Naive thymus-derived CD4-positive, alpha-beta T cell (primary cell): Measurements from ENCODE around the gene SAT1. TPM values are rescaled to one million over a fixed set of nuclear protein-coding genes. Genes with fewer than 3 reads are reported as not detected.

Experiments
- ATAC-seq: fragments of 150-1000 bp; cut with Tn5 transposase; 2 replicates; pipeline ENCODE4 v1.10.0; 2021; ENCODE audit warnings: mild to moderate bottlenecking, moderate library complexity
- CTCF ChIA-PET: fragments of 350-600 bp; sonication (Branson Sonifier 250); formaldehyde crosslinking; loops from one replicate; lab custom pipeline; 2021; ENCODE audit warnings: antibody characterized with exemption; lab: Charles Lee
- POLR2A ChIA-PET: fragments of 350-600 bp; sonication (Branson Sonifier 250); formaldehyde crosslinking; loops from one replicate; lab custom pipeline; 2021; ENCODE audit warnings: antibody characterized with exemption, inconsistent platforms; lab: Charles Lee
- DNase-seq, 9 donors: peaks; one replicate each; pipeline versions ENCODE4 v3.0.0 to v3.0.0-alpha.2; 2020 to 2022; ENCODE audit warnings: mixed read lengths in 1 of 9
- H3K27ac ChIP-seq: one replicate; pipeline ENCODE4 v1.7.0; 2013; ENCODE audit warnings: mild to moderate bottlenecking, low read depth, low read length, moderate library complexity
- H3K27me3 ChIP-seq, 2 donors: one replicate each; pipeline ENCODE4 v1.7.0; 2013; ENCODE audit warnings: low read length in 2 of 2, mild to moderate bottlenecking in 2 of 2, moderate library complexity in 2 of 2; ENCODE audit not compliant: control insufficient read depth in 2 of 2, insufficient read depth in 2 of 2
- H3K36me3 ChIP-seq, 3 experiments: 1 replicate in 2 of 3; 2 replicates in 1 of 3; pipeline ENCODE4 v1.7.0; 2013; ENCODE audit warnings: low read length in 3 of 3, mild to moderate bottlenecking in 3 of 3, moderate library complexity in 1 of 3; ENCODE audit not compliant: insufficient read depth in 3 of 3, control insufficient read depth in 2 of 3
- H3K4me1 ChIP-seq, 2 donors: one replicate each; pipeline ENCODE4 v1.7.0; 2013; ENCODE audit warnings: low read length in 2 of 2, mild to moderate bottlenecking in 2 of 2, moderate library complexity in 1 of 2; ENCODE audit not compliant: control insufficient read depth in 2 of 2, insufficient read depth in 2 of 2
- H3K4me3 ChIP-seq: 2 replicates; pipeline ENCODE4 v1.7.0; 2013; ENCODE audit warnings: mild to moderate bottlenecking, low read length
- H3K9me3 ChIP-seq, 3 experiments: 1 replicate in 2 of 3; 2 replicates in 1 of 3; pipeline ENCODE4 v1.7.0; 2013; ENCODE audit warnings: low read length in 3 of 3; ENCODE audit not compliant: control insufficient read depth in 2 of 3
- H3K27ac Mint-ChIP-seq, 9 donors: one replicate each; pipeline ENCODE4 v1.8.0; 2020 to 2022; ENCODE audit warnings: mixed read lengths in 9 of 9, mild to moderate bottlenecking in 8 of 9, moderate library complexity in 5 of 9, inconsistent platforms in 2 of 9
- H3K27me3 Mint-ChIP-seq, 5 donors: one replicate each; pipeline ENCODE4 v1.8.0; 2021 to 2022; ENCODE audit warnings: mixed read lengths in 5 of 5, mild to moderate bottlenecking in 1 of 5
- H3K36me3 Mint-ChIP-seq, 5 donors: one replicate each; pipeline ENCODE4 v1.8.0; 2020 to 2022; ENCODE audit warnings: mixed read lengths in 5 of 5, mild to moderate bottlenecking in 3 of 5, inconsistent platforms in 1 of 5
- H3K4me1 Mint-ChIP-seq, 7 donors: one replicate each; pipeline ENCODE4 v1.8.0; 2020 to 2022; ENCODE audit warnings: mixed read lengths in 7 of 7, mild to moderate bottlenecking in 3 of 7, inconsistent platforms in 1 of 7
- H3K4me3 Mint-ChIP-seq, 10 donors: one replicate each; pipeline ENCODE4 v1.8.0; 2020 to 2022; ENCODE audit warnings: mild to moderate bottlenecking in 10 of 10, mixed read lengths in 10 of 10, moderate library complexity in 6 of 10, inconsistent platforms in 2 of 10
- H3K9me3 Mint-ChIP-seq, 11 donors: one replicate each; pipeline ENCODE4 v1.8.0; 2020 to 2022; ENCODE audit warnings: mixed read lengths in 11 of 11, mild to moderate bottlenecking in 4 of 11, inconsistent platforms in 1 of 11, moderate library complexity in 1 of 11
- intact Hi-C, 2 donors: fragments of 100-400 bp; cut with micrococcal nuclease; formaldehyde crosslinking; loops; one replicate each; pipeline ENCODE4 v1.15.1; 2023
- polyA plus RNA-seq, 2 donors: library from polyadenylated mRNA; unstranded; fragments of 300-500 nt; fragmentation: Illumina TruSeq; gene quantifications; one replicate each; pipeline ENCODE4 v1.2.3, GENCODE V29; 2021
- total RNA-seq, 6 experiments: library from RNA in 5 of 6; stranded (reverse) in 5 of 6; gene quantifications; 1 replicate in 5 of 6; 2 replicates in 1 of 6; pipeline ENCODE4 v1.2.3 and lab custom pipeline; 2021 to 2026

Gene SAT1
- total and polyA plus RNA-seq, 7 experiments from 2014 or later: 67.9 to 1,059 (median 124) TPM

- Mint-ChIP-seq H3K27ac (peak overlapping the region; percentile 96 to 99 (median 97)), H3K4me1 (peaks cover 14 to 45% (median 35%) of the 10 kb centered on the region in 7 donors), H3K27me3 (no peaks in the 10 kb centered on the region), H3K36me3 (peaks cover 6 to 24% (median 19%) of the 10 kb centered on the region in 5 donors), H3K9me3 (peaks cover 0 to 3% (median 0%) of the 10 kb centered on the region in 11 donors), H3K4me3 (peak overlapping the region; percentile 84 to 98 (median 95))
- H3K27ac ChIP-seq: peak overlapping the region; percentile 88
- ChIA-PET POLR2A (interaction anchor here (0.6 to 3.2 kb wide), 17 partner anchors 10 to 366 kb away, joined by 3 to 24 read pairs (median 5); partner anchors contain the start of genes APOO, CXorf58, EIF2S3 and KLHL15), CTCF (interaction anchor here (0.6 to 3.0 kb wide), 7 partner anchors 9 to 270 kb away, joined by 3 to 15 read pairs (median 5); no protein-coding TSS in a partner anchor)
- peak overlapping the region; percentile 91 for H3K4me3 ChIP-seq
- H3K4me1 ChIP-seq: peaks cover 13 to 17% of the 10 kb centered on the region in 2 donors
- intact Hi-C loops: loop anchor here (1.0 to 10.0 kb wide), 14 partner anchors 28 to 1949 kb away; partner anchors contain the start of genes APOO (in 2 of the 2), EIF2S3 (in 2 of the 2), ACOT9 (in 1 of the 2) and MBTPS2 (in 1 of the 2)
- no peaks in the 10 kb centered on the region for H3K9me3 ChIP-seq
- H3K27me3 ChIP-seq: no peaks in the 10 kb centered on the region
- DNase-seq (peak in 5 of 9 donors; percentile 14 to 25 (median 20)), ATAC-seq (no peak)
- H3K36me3 ChIP-seq: peaks cover 5 to 15% (median 5%) of the 10 kb centered on the region in 3 experiments
Observed at GRCh38 chrX:23783589-23784469, 856 bp downstream of the SAT1 start.

DNA sequence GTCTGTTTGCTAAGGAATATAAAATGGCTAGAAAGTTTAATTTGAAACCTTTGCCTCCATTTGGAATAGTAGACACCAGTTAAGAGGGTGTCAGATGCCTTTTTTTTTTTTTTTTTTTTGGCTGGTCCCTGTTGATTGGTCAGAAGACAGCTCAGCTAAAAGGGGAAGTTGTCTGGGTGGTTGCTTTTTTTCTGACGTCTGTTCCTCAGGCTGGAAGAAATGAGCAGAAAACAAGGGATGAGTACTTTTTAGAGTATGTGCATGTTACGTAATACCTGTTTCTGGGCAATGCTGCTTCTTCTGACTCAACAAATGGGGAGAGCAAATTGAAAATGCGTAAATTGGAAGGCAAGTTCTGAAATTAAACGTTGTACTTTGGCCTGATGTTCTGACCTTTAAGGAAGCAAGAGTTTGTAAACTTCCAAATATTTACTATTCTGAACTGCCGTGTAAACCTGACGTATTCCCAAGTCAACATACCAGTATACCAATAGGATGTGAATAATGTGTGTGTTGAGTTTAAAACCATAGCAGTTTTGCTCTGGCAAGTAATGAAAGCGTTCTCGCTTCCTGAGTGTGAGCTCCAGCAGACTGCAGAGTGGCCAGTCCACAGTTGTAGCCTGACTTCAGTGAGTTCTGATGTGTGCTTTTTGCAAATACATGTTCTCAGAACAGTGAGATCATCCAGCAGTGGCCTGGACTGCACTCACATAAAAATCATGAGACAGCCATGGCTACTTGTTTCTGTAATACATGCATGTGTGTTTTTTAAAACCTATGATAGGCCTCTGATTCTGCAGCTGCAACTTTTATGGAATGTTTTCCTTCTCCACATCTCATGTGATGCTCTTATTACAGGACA is 1.7 kb downstream of the SAT1 start:
- no peaks in the 10 kb centered on the region for H3K27me3 ChIP-seq
- intact Hi-C loops: loop anchor here (5.0 to 10.0 kb wide), 6 partner anchors 363 to 1950 kb away; partner anchors contain the start of genes MBTPS2 (in 1 of the 2), PDK3 (in 1 of the 2), POLA1 (in 1 of the 2) and SMS (in 1 of the 2)
- DNase-seq: peak in 1 of 9 donors; percentile 2
- peak overlapping the region; percentile 91 for H3K4me3 ChIP-seq
- ATAC-seq: no peak
- peaks cover 5 to 15% (median 5%) of the 10 kb centered on the region in 3 experiments for H3K36me3 ChIP-seq
- peaks cover 6 to 24% (median 19%) of the 10 kb centered on the region in 5 donors for H3K36me3 Mint-ChIP-seq
- H3K4me1 ChIP-seq: peaks cover 13 to 17% of the 10 kb centered on the region in 2 donors
- peaks cover 14 to 40% (median 35%) of the 10 kb centered on the region in 7 donors for H3K4me1 Mint-ChIP-seq
- POLR2A ChIA-PET: interaction anchor here (0.6 to 2.7 kb wide), 5 partner anchors 11 to 365 kb away, joined by 5 to 24 read pairs (median 16); partner anchors contain the start of genes EIF2S3 and ZFX
- CTCF ChIA-PET: interaction anchor here (0.6 to 3.0 kb wide), 4 partner anchors 46 to 269 kb away, joined by 5 to 15 read pairs (median 5); no protein-coding TSS in a partner anchor
- H3K9me3 Mint-ChIP-seq: peaks cover 0 to 3% (median 0%) of the 10 kb centered on the region in 11 donors
- H3K9me3 ChIP-seq: no peaks in the 10 kb centered on the region
- H3K27ac ChIP-seq: peak overlapping the region; percentile 88
- H3K4me3 Mint-ChIP-seq: peak overlapping the region; percentile 84 to 98 (median 95)
- no peaks in the 10 kb centered on the region for H3K27me3 Mint-ChIP-seq
- H3K27ac Mint-ChIP-seq: peak overlapping the region in 8 of 9 donors; percentile 97 to 99 (median 97)

GRCh38 chrX:23785580-23785979 is 2.6 kb downstream of the SAT1 start:
- Mint-ChIP-seq H3K4me3 (peak overlapping the region in 9 of 10 donors; percentile 49 to 98 (median 92)), H3K27me3 (no peaks in the 10 kb centered on the region), H3K9me3 (peaks cover 0 to 2% (median 0%) of the 10 kb centered on the region in 11 donors), H3K36me3 (peaks cover 6 to 24% (median 19%) of the 10 kb centered on the region in 5 donors), H3K27ac (peak overlapping the region in 4 of 9 donors; percentile 56 to 97 (median 97)), H3K4me1 (peaks cover 14 to 40% (median 35%) of the 10 kb centered on the region in 7 donors)
- ATAC-seq (no peak), DNase-seq (no peak)
- intact Hi-C loops: loop anchor here in 1 of 2 donors (10.0 kb wide), 2 partner anchors 1841 to 1951 kb away; partner anchors contain the start of genes MBTPS2 and SMS
- Histone ChIP-seq H3K9me3 (no peaks in the 10 kb centered on the region), H3K4me1 (peaks cover 13 to 17% of the 10 kb centered on the region in 2 donors), H3K27me3 (no peaks in the 10 kb centered on the region), H3K27ac (no peak overlapping the region), H3K4me3 (no peak overlapping the region), H3K36me3 (peaks cover 5 to 15% (median 5%) of the 10 kb centered on the region in 3 experiments)
- POLR2A ChIA-PET: no interaction called here
- CTCF ChIA-PET: no interaction called here

- Histone ChIP-seq H3K36me3 (peaks cover 5 to 15% (median 5%) of the 10 kb centered on the region in 3 experiments), H3K27me3 (no peaks in the 10 kb centered on the region), H3K27ac (no peak overlapping the region), H3K4me1 (peaks cover 13 to 17% of the 10 kb centered on the region in 2 donors), H3K9me3 (no peaks in the 10 kb centered on the region), H3K4me3 (no peak overlapping the region)
- peak overlapping the region in 2 of 10 donors; percentile 92 for H3K4me3 Mint-ChIP-seq
- H3K27me3 Mint-ChIP-seq: no peaks in the 10 kb centered on the region
- ChIA-PET CTCF (interaction anchor here (0.7 kb wide), 1 partner anchor 9 kb away, joined by 5 read pairs; no protein-coding TSS in a partner anchor), POLR2A (no interaction called here)
- no peak for DNase-seq
- H3K9me3 Mint-ChIP-seq: peaks cover 0 to 2% (median 0%) of the 10 kb centered on the region in 11 donors
- ATAC-seq: no peak
- intact Hi-C loops: loop anchor here in 1 of 2 donors (10.0 kb wide), 2 partner anchors 1842 to 1952 kb away; partner anchors contain the start of genes MBTPS2 and SMS
- H3K4me1 Mint-ChIP-seq: peaks cover 14 to 37% (median 33%) of the 10 kb centered on the region in 7 donors
- peaks cover 6 to 24% (median 19%) of the 10 kb centered on the region in 5 donors for H3K36me3 Mint-ChIP-seq
- peak overlapping the region in 2 of 9 donors; percentile 25 to 26 for H3K27ac Mint-ChIP-seq
Observed at GRCh38 chrX:23786268-23786815, 3.4 kb downstream of the SAT1 start.

DNA sequence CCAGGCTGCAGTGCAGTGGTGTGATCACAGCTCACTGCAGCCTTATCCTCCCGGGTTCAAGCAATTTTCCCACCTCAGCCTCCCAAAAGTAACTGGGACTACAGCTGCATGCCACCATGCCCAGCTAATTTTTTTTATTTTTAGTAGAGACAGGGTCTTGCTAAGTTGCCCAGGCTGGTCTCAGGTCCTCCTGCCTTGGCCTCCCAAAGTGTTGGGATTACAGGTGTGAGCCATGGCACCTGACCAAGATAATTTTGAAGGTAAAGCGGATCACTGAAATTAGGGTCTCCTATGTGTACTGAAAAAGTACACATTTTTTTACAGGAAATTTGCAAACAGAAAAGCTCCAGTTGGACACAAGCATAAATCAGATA is 4.8 kb downstream of the SAT1 start:
- Histone ChIP-seq H3K27me3 (no peaks in the 10 kb centered on the region), H3K4me1 (peaks cover 6 to 10% of the 10 kb centered on the region in 2 donors), H3K9me3 (no peaks in the 10 kb centered on the region), H3K36me3 (peaks cover 5 to 15% (median 5%) of the 10 kb centered on the region in 3 experiments), H3K27ac (no peak overlapping the region), H3K4me3 (no peak overlapping the region)
- no peak for ATAC-seq
- Mint-ChIP-seq H3K36me3 (peaks cover 6 to 24% (median 19%) of the 10 kb centered on the region in 5 donors), H3K4me1 (peaks cover 9 to 26% (median 21%) of the 10 kb centered on the region in 7 donors), H3K4me3 (no peak overlapping the region), H3K9me3 (peaks cover 0 to 2% (median 0%) of the 10 kb centered on the region in 11 donors), H3K27me3 (no peaks in the 10 kb centered on the region), H3K27ac (no peak overlapping the region)
- CTCF ChIA-PET: interaction anchor here (0.7 kb wide), 1 partner anchor 164 kb away, joined by 6 read pairs; no protein-coding TSS in a partner anchor
- intact Hi-C loops: loop anchor here in 1 of 2 donors (10.0 kb wide), 2 partner anchors 1843 to 1953 kb away; partner anchors contain the start of genes MBTPS2 and SMS
- POLR2A ChIA-PET: no interaction called here
- no peak for DNase-seq
